Retinal pigment epithelial cell (primary cell): ENCODE measurements around the gene OPCML.

Experiments
- DNase-seq: peaks from one replicate; pipeline ENCODE4 v3.0.0-alpha.2; 2010; ENCODE audit warnings: low read depth
- H3K4me3 ChIP-seq: 2 replicates; pipeline ENCODE4 v1.5.1; 2011; ENCODE audit warnings: mild to moderate bottlenecking, low read length, control low read depth, moderate library complexity
- TF ChIP-seq, protein P1 (sequence below): conservative IDR thresholded peaks from 2 replicates; pipeline ENCODE4 v1.5.1; 2011; ENCODE audit warnings: low read depth, low read length, control low read depth, inconsistent platforms

The OPCML gene

DNA sequence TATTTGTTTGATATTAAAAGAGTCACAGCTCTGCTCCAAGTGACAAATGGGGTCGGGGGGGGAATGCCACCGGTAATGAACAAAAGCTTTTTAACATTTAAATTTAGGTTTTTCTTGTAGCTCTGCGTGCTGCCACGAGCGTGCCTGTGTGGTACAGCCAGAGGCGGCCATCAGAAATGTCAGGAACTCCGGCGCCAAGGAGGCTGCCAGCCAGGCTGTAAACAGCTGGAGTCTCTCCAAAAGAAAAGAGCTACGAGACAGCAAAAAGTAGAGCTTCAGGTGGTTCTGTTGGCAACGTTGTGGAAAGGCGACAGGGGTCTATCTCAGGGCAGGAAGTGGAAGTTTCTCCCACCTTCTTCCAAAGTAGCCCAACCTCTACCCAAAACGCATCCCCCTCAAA lies 532.8 kb downstream of the OPCML start:
- H3K4me3 ChIP-seq = no peak overlapping the region
- no peak for DNase-seq
- TF ChIP-seq, protein P1, sequence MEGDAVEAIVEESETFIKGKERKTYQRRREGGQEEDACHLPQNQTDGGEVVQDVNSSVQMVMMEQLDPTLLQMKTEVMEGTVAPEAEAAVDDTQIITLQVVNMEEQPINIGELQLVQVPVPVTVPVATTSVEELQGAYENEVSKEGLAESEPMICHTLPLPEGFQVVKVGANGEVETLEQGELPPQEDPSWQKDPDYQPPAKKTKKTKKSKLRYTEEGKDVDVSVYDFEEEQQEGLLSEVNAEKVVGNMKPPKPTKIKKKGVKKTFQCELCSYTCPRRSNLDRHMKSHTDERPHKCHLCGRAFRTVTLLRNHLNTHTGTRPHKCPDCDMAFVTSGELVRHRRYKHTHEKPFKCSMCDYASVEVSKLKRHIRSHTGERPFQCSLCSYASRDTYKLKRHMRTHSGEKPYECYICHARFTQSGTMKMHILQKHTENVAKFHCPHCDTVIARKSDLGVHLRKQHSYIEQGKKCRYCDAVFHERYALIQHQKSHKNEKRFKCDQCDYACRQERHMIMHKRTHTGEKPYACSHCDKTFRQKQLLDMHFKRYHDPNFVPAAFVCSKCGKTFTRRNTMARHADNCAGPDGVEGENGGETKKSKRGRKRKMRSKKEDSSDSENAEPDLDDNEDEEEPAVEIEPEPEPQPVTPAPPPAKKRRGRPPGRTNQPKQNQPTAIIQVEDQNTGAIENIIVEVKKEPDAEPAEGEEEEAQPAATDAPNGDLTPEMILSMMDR = no peak

DNA sequence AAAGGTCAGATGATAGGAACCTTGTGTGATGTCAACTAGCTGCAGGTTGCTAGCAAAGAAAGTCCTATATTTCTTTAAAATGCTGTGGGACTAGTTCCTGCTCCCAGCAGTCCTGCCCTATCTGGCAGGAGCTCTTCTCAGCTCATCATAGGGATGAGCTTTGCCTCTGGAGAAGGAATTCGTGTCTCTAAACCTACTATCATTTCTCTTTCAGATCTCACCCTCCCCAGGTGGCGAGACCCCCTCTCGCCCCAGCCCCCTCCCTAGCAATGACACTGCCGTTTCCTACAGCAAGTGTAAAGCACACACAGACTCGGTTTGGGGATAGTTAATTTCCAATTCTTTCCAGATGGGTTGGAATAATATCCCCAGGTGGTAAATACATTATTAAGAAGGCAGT lies 533.3 kb downstream of the OPCML start:
- TF ChIP-seq, protein P1 = no peak
- H3K4me3 ChIP-seq = no peak overlapping the region
- DNase-seq = no peak

DNA sequence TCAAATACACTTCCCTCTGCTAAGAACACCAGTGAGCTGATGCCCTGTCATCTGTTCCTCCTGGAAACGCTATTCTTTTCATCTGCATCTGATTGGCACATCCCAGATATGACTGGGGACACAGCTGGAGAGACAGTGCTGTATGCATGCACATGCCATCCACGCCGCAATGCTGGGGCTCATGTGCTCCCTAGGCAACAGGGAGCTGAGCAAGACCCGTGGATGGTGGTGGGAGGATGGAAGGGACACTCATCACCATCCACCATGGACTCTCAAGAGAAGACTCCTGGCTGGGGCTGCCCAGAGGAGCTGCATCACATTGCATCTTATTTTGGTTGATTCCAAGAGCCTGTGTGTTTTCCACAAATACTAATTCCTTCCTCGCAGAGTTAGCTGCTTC lies 534.9 kb downstream of the OPCML start:
- no peak overlapping the region for H3K4me3 ChIP-seq
- DNase-seq = no peak
- TF ChIP-seq, protein P1 = no peak

DNA sequence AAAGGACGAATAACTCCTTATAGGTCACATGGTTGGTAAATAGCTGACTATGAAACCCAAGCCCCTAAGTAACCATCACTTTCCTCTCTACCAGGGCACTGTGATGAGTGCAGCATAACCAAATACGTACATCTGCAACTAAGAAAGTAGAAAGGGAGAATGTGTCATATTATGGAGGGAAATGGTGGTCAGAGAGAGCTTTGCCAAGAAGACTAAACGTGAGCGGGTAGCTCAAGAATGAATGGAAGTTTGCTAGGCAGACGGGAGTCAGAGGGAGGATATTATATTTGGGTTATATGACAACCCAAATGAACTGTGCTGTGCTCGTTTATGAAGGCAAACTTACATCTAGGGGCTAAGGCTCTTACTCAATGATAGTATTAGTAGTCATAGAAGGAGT lies 537.3 kb downstream of the OPCML start:
- DNase-seq = no peak
- TF ChIP-seq, protein P1 = no peak
- no peak overlapping the region for H3K4me3 ChIP-seq

DNA sequence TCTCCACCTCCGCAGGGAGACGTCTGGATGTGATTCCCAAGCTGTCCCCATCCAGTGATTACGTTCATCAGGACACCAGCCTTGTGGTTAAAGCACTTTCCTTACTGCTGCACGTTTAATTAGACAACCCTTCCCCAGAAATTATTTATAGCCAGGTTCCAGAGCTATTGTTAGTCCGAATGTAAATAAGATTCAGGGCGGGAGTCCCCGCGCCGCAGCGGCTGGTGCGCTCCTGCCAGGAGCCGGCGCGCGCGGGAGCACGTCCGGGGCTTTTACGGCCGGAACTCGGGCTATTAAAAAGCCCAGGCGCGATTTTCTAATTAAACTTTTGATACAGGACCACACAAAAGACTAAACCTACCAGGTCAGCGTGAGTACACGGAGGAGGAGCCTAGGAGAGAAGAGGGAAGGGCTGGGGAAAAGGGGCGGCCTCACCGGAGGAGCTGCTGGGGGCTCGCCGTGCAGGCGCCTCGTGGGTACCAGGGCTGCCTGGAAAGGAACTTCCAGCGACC lies 538.3 kb downstream of the OPCML start:
- peak overlapping the region; percentile 20 for H3K4me3 ChIP-seq
- TF ChIP-seq, protein P1 = no peak
- no peak for DNase-seq

DNA sequence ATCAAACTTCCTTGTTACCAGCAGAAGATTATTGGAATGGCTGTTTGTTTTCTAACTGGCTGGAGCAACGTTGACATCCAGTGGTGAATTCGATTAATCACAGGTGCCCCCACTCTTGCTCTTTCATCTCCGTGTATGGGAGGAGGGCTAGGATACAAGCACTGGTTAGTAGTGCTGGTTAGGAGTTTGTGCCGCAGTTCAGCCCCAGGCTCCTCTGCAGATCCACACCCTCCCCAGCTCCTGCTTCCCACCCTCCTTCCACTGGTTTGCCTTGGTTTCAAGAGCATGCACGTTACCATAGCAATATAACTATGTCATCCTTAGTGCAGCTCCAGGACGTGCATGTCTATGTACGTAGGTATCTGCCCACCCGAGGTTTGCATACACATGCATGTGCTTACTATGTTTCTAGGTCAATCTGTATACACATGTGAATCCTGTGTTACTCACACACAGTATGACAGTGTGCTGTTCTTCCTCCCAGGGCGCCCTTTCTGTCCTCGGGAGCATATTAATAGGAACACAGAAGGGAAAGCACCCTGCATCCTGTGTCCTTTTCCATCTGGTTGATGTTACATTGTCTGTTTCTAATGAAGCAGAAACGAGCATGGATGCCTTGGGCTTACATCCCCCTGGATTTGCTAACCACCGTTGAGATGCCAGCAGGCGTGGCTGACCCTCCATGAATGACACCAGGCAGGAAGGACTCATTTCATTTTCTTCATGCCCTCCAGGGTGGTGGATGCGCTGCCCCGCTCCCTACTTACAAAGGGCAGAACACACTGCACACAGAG lies 539.3 kb downstream of the OPCML start:
- TF ChIP-seq, protein P1 = peak; percentile 42
- H3K4me3 ChIP-seq = no peak overlapping the region
- DNase-seq = no peak

DNA sequence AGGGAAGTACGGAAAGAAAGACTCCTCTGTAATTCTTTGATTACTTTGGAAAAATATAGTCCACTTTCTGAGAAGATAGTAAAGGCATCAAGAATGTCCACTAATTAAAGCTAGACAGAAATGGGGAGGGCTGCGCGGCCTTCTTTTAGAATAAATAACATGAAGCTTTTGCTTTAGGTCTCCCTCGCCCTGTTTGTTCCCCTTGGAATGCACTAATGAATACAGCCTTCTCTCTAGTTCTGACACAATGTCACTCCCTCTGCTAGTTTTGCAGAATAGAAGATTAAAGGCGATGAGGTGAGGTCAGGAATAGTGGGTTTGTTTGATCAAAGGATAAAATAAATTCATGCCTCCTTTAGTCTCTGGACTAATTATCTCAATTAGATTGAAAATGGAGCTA lies 543.9 kb downstream of the OPCML start:
- peak; percentile 20 for DNase-seq
- TF ChIP-seq, protein P1 = no peak
- no peak overlapping the region for H3K4me3 ChIP-seq
